Chondrocyte (in vitro differentiated cells): ENCODE measurements around the gene BCOR. TPM values are rescaled to one million over a fixed set of nuclear protein-coding genes. Genes with fewer than 3 reads are reported as not detected.

ENCODE experiments used
- DNase-seq: peaks from one replicate; pipeline ENCODE4 v3.0.0; 2021; ENCODE audit warnings: mixed read lengths, low spot score
- H3K27ac Mint-ChIP-seq: one replicate; pipeline ENCODE4 v1.8.0; 2021; ENCODE audit warnings: mild to moderate bottlenecking, moderate library complexity, mixed read lengths; ENCODE audit not compliant: unreplicated experiment
- H3K27me3 Mint-ChIP-seq: 2 replicates; pipeline ENCODE4 v1.8.0; 2021; ENCODE audit warnings: low read depth, mixed read lengths
- H3K36me3 Mint-ChIP-seq: 2 replicates; pipeline ENCODE4 v1.8.0; 2021; ENCODE audit warnings: low read depth, mixed read lengths
- H3K4me1 Mint-ChIP-seq: 2 replicates; pipeline ENCODE4 v1.8.0; 2021; ENCODE audit warnings: low read depth, mild to moderate bottlenecking, mixed read lengths
- H3K4me3 Mint-ChIP-seq: one replicate; pipeline ENCODE4 v1.8.0; 2021; ENCODE audit warnings: mild to moderate bottlenecking, moderate library complexity, mixed read lengths; ENCODE audit not compliant: unreplicated experiment
- H3K9me3 Mint-ChIP-seq: 2 replicates; pipeline ENCODE4 v1.8.0; 2021; ENCODE audit warnings: low read depth, mixed read lengths
- CTCF ChIP-seq: fragments of 200-600 bp; sonication (generic); IDR thresholded peaks from 2 replicates; pipeline ENCODE4 v1.5.0; 2021; ENCODE audit warnings: antibody characterized with exemption, mild to moderate bottlenecking, moderate library complexity
- total RNA-seq: library from RNA; stranded (reverse); gene quantifications from 3 replicates; pipeline ENCODE4 v1.2.1, GENCODE V29; 2021

BCOR gene
- total RNA-seq, 1 donor from 2014 or later, result 11.0 TPM

GRCh38 chrX:40104630-40104984 lies 6.8 kb upstream of the BCOR start:
- no peaks in the 10 kb centered on the region for H3K9me3 Mint-ChIP-seq
- H3K4me1 Mint-ChIP-seq, result peaks cover 31% of the 10 kb centered on the region
- no peak overlapping the region for H3K27ac Mint-ChIP-seq
- TF ChIP-seq CTCF, result no peak
- H3K4me3 Mint-ChIP-seq, result no peak overlapping the region
- no peaks in the 10 kb centered on the region for H3K27me3 Mint-ChIP-seq
- no peaks in the 10 kb centered on the region for H3K36me3 Mint-ChIP-seq
- DNase-seq, result no peak

GRCh38 chrX:40103565-40104323 lies 6.0 kb upstream of the BCOR start:
- Mint-ChIP-seq H3K27me3 (no peaks in the 10 kb centered on the region), H3K4me3 (no peak overlapping the region), H3K9me3 (no peaks in the 10 kb centered on the region), H3K36me3 (no peaks in the 10 kb centered on the region), H3K27ac (no peak overlapping the region), H3K4me1 (peaks cover 36% of the 10 kb centered on the region)
- TF ChIP-seq CTCF, result no peak
- DNase-seq, result no peak

GRCh38 chrX:40102393-40103381 lies 4.9 kb upstream of the BCOR start:
- TF ChIP-seq CTCF, result no peak
- H3K4me1 Mint-ChIP-seq, result peaks cover 31% of the 10 kb centered on the region
- H3K9me3 Mint-ChIP-seq, result no peaks in the 10 kb centered on the region
- H3K36me3 Mint-ChIP-seq, result no peaks in the 10 kb centered on the region
- no peak overlapping the region for H3K4me3 Mint-ChIP-seq
- no peaks in the 10 kb centered on the region for H3K27me3 Mint-ChIP-seq
- no peak overlapping the region for H3K27ac Mint-ChIP-seq
- no peak for DNase-seq

- no peaks in the 10 kb centered on the region for H3K36me3 Mint-ChIP-seq
- H3K9me3 Mint-ChIP-seq, result no peaks in the 10 kb centered on the region
- peaks cover 24% of the 10 kb centered on the region for H3K4me1 Mint-ChIP-seq
- no peak overlapping the region for H3K27ac Mint-ChIP-seq
- H3K4me3 Mint-ChIP-seq, result no peak overlapping the region
- no peaks in the 10 kb centered on the region for H3K27me3 Mint-ChIP-seq
- no peak for TF ChIP-seq CTCF
- no peak for DNase-seq
These were observed 3.7 kb upstream of the BCOR start for GRCh38 chrX:40101430-40101802.

- Mint-ChIP-seq H3K9me3 (no peaks in the 10 kb centered on the region), H3K4me3 (peak overlapping the region; percentile 25), H3K27me3 (no peaks in the 10 kb centered on the region), H3K36me3 (no peaks in the 10 kb centered on the region), H3K27ac (peak overlapping the region; percentile 88), H3K4me1 (peaks cover 24% of the 10 kb centered on the region)
- TF ChIP-seq CTCF, result no peak
- no peak for DNase-seq
These were observed 3.0 kb upstream of the BCOR start for GRCh38 chrX:40100537-40101429.
